Ovary (tissue), 3 donors: Measurements from ENCODE around the gene GRXCR1.

Experiments used
- POLR2A ChIP-seq: fragments of 450-650 bp; IDR thresholded peaks from one replicate; pipeline ENCODE4 v1.6.1; 2017; ENCODE audit warnings: antibody characterized with exemption, mild to moderate bottlenecking, moderate library complexity
- TF ChIP-seq, protein P1 (sequence below), 3 donors: fragments of 450-650 bp in 2 of 3; fragments of 200-600 bp in 1 of 3; IDR thresholded peaks; one replicate each; pipeline versions ENCODE4 v1.5.1 to v1.8.0; 2016 to 2022; ENCODE audit warnings: antibody characterized with exemption in 3 of 3, mild to moderate bottlenecking in 1 of 3
- donor health status: DM: no; HTN: no; CAD: no.

DNA sequence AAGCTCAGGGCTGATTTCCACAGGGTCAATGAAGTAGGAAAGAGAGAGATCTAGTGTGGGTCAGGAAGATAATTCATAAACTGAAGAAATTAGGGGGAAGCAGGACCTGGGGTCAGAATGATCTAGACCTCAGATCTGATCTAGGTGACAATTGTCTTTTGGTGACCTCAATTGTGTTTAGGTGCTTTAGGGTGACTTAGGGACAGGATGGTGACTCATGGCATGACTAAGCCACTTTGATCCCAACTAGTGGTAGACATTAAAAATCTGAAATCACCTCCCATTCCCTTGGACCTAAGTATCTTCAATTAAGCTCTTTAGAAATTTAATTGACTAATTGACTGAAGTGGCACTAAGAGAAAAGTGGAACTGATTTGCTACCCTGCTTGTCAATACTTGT lies 36.7 kb upstream of the GRXCR1 start:
- TF ChIP-seq, protein P1, sequence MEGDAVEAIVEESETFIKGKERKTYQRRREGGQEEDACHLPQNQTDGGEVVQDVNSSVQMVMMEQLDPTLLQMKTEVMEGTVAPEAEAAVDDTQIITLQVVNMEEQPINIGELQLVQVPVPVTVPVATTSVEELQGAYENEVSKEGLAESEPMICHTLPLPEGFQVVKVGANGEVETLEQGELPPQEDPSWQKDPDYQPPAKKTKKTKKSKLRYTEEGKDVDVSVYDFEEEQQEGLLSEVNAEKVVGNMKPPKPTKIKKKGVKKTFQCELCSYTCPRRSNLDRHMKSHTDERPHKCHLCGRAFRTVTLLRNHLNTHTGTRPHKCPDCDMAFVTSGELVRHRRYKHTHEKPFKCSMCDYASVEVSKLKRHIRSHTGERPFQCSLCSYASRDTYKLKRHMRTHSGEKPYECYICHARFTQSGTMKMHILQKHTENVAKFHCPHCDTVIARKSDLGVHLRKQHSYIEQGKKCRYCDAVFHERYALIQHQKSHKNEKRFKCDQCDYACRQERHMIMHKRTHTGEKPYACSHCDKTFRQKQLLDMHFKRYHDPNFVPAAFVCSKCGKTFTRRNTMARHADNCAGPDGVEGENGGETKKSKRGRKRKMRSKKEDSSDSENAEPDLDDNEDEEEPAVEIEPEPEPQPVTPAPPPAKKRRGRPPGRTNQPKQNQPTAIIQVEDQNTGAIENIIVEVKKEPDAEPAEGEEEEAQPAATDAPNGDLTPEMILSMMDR (IDR thresholded peaks at IDR 0.05), result no peak
- no peak for TF ChIP-seq POLR2A
